Hematopoietic multipotent progenitor cell treated with erythropoietin and hydrocortisone succinate and interleukin-3 and kit ligand, for 15 days (in vitro differentiated cells): ENCODE data around the gene B4GALT1.

ENCODE experiments used
- DNase-seq: peaks from one replicate; pipeline ENCODE4 v3.0.0-alpha.2; 2015; ENCODE audit warnings: low spot score

The B4GALT1 gene, protein sequence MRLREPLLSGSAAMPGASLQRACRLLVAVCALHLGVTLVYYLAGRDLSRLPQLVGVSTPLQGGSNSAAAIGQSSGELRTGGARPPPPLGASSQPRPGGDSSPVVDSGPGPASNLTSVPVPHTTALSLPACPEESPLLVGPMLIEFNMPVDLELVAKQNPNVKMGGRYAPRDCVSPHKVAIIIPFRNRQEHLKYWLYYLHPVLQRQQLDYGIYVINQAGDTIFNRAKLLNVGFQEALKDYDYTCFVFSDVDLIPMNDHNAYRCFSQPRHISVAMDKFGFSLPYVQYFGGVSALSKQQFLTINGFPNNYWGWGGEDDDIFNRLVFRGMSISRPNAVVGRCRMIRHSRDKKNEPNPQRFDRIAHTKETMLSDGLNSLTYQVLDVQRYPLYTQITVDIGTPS

DNA sequence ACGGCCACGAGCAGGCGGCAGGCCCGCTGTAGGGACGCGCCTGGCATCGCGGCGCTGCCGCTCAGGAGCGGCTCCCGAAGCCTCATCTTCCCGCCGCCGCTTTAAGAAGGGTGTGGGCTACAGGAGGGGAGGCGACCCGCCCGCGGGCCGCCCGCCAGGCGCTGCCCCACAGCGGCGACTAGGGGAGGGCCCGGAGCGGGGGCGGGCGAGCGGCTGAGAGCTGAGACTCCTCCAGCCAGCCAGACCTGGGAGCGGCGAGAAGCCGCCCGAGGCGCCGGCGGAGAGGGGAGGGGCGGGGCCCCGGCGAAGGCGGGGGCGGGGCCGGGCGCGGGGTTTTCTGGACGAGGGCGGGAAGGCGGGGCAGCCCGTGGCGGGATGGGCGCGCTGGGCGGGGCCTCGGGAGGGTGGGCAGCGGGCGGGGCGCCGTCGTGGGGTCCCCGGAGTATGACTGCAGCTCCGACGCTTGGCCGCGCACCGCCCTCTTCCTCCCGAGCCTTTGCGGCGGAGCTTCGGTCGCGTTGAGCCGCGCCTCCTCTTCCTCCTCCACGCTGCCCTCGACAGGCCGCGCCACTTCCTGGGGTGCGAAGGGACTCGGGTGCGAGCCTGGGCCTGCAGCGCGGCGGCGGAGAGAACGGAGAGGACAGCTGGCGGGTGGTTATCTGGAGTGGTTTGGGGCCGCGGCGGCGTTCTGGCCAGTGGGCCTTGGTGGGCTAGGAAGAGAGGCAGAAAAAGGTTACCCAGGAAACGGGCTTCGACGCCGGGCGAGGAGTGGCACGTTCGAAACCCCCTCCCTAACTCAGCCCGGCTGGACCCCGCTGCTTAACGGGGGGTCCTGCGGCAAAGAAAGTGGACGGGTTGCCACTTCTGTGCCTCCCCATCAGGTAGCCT is at the start of gene B4GALT1:
Gene B4GALT1, minus strand, starts transcription at position 253 of the 888 bp plus-strand sequence. Its CDS starts 167 bp downstream, at position 86.
- DNase-seq, result peak; percentile 88

DNA sequence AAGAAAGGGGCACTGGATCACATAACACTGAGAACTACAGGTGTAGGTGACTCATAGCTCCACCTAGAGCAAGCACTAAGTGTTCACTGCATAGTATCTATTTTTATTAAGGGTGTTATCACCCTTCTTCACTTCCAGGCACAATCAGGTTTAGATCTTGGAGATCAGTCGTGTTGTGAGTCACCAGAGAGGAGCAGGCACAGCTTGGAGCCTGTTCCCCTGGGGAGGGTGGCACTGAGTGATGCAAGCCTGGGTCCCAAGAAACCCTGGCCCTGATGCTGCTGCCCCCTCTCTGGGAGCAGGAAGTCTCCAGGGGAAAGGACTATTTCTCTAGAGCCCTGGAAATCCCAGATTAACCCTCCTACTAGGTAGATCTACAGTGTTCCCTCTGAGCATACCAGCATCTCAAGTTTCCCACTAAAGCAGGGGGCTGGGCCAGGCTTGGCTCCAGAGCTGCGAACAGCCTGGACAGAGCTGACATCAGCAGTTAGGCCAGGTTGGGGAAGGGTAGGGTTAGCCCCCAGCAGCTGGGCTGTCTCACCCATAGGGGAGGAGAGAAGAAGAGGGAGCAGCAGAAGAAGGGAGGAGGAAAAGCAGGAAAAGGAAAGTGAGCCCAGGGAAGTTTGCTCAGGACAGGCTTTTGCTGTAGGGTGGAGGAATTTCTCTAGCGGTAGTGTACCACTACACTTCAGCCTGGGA is 44.7 kb upstream of the B4GALT1 start:
- DNase-seq, result no peak

DNA sequence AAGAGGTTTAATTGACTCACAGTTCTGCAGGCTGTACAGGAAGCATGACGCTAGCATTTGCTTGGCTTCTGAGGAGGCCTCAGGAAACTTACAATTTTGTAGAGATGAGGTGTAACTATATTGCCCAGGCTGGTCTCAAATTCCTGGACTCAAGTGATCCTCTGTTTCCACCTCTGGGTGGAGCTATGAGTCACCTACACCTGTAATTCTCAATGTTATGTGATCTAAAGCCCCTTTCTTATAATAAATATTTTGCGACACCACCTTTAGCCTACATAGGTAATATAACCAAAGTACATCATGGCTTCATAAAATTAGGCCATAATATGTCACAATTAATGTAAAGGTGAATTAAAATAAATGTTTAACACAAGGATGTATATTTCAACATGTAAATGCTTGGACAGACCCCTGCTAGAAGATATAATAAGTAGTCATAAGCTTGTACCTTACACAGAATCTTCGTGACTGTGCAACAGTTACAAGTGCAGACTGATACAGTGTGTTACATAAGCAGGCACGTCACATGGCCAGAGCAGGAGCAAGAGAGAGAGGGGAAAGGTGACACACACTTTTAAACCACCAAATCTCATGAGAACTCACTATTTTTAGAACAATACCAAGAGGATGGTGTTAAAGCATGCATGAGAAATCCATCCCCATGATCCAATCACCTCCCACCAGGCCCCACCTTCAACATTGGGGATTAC is 43.0 kb upstream of the B4GALT1 start:
- no peak for DNase-seq

DNA sequence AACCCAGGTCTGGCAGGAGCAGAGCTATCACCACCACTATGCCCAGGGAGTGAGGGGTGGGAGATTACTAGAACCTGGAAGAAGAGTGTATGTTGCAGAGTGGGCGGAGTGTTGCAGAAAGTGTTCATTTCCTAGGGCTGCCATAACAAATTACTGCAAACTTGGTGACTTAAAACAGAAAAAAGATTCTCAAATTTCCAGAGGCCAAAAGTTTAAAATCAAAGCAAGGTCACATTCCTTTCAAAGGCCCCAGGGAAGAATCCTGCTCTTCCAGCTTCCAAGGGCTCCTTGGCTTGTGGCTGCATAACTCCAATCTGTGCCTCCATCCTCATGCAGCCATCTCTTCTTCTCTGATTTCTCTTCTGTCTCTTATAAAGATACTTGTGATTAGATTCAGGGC is 42.3 kb upstream of the B4GALT1 start:
- DNase-seq, result no peak

DNA sequence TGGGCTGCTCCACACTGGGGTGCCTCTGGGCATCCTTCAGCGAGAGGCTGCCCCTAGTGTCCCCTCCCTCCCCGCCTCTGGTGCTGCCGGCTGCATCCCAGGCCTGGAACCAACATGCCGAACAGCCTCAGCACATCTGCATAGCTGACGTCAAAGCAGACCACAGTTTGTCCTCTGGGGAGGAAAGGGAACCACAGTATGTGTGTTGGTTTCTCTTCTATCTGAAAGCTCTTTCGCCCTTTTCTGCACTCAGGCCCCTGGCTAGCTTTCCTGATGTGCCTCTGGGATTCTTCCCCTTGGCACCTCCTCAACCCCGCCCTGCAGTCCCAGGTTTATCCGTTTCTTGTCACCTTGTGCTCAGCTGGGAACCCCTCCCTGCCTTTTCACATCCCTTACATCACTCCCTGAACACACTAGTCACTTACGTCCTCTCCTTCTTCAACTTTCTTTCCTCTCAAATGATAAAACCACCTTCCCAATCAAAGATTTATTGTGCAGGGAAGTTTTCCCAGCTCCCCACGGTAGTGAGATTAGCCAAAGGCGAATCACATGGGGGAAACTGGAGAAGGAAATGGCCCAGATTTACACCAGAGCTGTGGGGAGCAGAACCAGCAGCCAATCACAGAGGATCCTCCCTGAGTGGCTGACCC is 35.5 kb upstream of the B4GALT1 start:
- no peak for DNase-seq

DNA sequence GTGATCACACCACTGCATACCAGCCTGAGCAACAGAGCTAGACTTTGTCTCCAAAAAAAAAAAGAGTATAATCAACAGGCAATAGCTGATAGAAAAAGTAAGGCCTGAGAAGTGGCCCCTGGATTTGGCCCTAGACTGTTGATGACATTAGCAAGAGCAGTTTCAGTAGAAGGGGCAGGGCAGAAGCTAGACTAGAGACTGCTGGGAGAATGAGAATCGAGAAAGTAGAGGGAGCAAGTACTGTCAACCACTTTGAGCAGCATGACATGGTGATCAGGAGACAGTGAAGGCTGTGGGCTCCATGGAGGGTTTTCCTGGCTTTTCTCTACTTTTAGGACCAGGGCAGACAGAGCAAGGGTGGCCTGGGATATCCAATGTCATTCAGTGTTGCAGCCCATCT is 34.9 kb upstream of the B4GALT1 start:
- no peak for DNase-seq

DNA sequence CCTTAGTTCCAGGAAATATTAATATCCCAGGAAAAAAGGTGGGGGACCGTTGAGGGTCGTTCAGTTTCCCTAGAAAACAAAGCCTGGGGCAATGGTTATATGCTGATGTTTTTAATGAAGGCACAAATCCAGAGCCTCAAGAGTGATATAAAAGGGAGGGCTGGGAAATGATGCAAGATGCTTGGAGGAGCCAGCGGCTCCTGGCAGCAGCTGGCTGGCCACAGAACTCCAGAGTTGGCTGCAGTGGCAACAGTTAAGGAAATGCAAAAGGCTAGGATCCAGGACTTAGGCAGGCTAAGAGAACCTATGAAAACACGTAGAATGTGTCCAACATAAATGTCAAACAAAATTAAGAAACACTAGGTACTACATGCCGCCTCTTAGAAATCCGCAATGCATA is 31.0 kb upstream of the B4GALT1 start:
- no peak for DNase-seq

DNA sequence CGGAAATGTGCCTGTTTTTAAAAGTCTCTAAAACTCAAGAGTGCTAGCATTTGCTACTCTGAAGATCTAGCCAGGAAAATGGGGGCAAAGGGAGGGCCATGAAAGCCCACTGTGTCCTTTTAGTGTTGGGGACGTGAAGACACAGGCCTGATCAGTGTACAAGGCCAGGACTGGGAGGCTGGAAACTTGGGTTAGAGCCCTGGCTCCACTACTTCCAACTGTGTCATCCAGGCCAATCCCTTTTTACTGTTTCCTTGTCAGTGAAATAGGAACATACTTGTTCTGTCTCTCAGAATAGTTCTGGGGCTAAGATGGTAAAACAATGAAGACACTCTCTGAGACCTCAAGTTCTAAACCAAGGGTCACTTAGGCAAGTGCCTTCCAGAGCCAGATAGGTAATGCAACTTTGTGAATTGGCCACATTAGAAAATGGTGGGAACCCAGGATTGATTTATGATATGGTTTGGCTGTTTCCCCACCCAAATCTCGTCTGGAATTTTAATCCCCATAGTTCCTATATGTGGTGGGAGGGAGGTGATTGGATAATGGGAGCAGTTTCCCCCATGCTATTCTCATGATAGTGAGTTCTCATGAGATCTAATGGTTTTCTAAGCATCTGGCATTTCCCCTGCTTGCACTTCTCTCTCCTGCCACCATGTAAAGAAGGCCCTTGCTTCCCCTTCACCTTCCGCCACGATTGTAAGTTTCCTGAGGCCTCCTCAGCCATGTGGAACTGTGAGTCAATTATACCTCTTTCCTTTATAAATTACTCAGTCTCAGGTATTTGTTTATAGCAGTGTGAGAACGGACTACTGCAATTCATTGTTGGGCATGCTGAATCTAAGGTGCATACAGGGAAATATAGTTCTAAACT is 30.4 kb upstream of the B4GALT1 start:
- no peak for DNase-seq

DNA sequence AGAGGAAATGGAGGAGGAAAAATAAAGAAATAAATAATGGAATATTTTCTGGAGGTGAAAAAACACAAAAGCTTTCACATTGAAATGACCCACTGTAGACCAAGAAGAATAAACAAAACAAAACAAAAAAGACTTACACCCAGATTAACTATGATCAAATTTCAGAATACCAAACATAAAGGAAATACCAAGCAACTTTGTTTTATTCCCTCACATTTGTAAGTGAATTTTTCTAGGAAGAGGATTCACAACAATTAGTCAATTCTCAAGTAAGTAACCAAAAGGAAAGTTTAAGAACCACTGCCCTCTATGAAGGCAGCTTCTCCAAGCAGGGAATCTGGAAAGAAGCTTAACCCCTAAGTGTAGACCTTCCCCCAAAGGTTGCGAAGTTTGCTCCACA is 29.6 kb upstream of the B4GALT1 start:
- no peak for DNase-seq

DNA sequence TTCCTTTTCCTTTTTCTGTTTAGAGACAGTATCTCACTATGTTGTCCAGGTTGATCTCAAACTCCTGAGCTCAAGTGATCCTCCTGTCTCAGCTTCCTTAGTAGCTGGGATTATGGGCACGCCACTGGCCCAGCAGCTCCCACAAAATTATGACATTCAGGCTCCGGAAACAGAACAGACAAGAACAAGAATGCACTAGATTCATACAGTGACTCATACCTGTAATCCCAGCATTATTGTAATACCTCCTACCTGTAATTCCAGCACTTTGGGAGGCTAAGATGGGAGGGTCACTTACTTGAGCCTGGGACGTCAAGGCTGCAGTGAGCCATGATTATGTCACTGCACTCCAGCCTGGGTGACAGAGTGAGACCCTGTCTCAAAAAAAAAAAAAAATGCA is 26.7 kb upstream of the B4GALT1 start:
- DNase-seq, result no peak

DNA sequence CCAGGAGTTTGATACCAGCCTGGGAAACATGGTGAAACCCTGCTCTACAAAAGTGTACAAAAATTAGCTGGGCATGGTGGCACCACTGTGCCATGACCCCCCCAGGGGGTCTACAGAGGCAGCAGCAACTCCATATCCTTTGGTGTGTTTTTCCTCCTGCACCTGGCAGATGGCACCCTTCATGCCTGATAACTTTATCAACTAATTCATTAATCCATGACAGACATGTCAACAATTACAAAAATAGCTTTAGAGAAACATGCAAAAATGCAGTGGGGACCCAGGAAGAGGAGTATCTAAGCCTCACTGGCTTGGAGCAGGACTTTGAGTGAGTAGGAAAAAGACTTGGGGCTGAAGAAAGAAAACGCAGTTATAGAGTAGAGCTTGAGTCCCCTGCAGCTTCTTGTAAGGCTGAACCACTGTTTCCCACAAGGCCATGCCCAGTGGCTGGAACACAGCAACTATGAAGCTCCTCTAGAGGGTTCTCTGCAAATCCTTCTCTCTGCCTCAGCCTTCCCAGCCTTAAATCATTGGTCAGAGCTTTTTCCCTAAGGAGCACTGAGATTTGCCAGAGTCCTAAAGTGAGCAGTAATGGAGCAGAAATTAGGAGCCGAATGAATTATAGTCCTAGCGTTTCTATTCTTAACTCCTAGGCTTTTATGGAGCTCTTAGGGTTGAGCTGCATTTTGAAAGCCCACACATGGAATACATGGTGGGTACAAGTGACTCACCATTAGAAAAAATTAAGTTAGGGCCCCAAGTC is 25.5 kb upstream of the B4GALT1 start:
- no peak for DNase-seq

DNA sequence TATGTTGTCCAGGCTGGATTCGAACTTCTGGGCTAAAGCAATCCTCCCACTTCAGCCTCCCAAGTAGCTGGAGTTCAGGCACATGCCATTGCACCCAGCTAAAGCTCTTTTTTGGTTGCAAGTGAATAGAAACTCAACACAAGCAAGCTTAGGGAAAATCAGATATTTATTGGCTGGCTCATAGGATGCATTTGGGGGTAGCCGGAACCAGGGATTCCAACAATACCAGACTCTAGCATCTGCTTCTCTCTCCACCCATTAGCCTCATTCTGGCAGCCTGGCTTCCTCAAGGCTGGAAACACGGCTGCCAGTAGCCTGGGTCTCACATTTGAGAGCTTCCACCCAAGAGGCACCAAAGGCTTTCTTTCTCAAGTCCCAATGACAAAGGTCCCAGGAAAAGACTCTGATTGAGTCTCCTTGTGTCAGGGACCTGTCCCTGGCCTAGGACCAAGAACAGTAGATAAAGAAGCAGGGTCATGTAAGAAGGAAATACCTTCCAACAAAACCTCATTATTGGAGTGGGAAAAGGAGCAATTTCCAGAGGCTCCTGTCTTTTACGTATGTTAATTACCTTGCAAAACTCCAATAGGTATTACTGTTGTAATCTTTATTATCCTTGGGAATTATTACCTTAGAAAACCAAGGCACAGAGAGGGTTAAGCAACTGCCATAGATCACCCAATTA is 23.0 kb upstream of the B4GALT1 start:
- DNase-seq, result no peak

DNA sequence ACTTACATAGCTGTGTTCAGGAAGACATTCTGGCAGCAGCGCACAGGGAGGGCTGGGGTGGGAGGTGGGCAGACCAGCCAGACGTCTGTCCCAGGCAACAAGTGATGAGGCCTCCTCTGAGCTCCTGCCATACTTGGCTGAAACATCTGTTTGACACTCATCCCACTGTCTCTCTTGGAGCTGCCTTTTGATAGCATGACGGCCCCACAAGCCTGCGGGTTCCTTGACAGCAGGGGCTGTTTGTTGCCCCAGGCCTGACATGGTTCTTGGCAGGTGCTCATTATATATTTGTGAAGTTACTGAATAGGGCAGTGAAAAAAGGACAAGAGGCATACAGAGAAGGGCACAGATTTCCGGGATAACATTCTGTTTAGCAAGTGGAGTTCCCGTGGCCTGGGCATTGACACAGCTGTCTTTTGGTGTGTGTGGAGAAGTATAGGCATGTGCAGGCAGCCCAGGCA is 22.2 kb upstream of the B4GALT1 start:
- no peak for DNase-seq

DNA sequence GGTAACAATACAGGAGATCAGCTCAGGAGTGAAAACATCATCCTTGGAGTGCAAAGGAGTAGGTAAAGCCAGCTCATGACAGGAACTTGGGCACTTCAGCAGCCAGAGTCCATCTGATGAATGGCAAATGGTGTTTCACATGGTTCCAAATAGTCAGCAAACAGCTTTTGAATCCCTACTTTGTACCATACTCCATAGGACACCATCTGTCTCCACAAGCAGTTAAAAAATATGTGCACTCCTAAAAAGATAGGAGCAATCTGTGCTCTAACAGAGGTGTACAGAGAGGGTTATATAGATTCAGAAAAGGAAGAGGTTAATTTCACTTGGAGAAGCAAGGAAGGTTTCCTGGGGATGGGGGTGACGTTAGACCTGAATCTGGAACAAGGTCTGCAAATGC is 21.6 kb upstream of the B4GALT1 start:
- no peak for DNase-seq

DNA sequence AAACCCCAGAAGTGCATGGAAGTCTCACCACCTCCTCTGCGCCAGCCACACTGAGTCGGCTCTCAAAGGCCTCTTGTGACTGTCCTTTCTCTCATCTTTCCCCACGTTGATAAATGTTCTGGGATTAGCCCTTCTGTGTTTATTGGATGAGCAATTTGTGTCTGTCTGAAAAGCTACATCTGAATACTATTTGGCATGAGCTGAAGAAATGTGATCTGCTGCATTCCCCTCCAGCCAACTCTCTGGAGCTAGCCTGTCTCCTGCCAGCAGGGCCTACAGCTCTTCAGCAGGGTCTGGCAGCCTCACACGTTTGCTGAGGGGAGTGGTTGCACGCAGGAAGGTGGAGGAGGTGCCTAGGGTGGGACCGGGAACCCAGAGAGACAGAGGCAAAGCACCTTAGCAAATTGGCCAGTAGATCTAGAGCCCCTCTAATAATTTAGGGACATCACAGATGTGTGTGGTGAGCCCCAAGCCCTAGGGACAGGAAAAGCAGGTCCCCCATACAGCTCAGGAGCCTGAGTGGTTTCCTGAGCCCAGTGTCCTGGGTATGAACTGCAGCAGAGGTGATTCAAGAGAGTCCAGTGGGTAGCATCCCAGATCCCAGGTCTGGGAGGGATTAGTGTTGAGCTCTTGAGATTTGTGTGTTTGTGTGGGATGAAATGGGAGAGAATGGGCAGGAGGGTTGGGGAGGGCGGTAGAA is 20.5 kb upstream of the B4GALT1 start:
- DNase-seq, result no peak

DNA sequence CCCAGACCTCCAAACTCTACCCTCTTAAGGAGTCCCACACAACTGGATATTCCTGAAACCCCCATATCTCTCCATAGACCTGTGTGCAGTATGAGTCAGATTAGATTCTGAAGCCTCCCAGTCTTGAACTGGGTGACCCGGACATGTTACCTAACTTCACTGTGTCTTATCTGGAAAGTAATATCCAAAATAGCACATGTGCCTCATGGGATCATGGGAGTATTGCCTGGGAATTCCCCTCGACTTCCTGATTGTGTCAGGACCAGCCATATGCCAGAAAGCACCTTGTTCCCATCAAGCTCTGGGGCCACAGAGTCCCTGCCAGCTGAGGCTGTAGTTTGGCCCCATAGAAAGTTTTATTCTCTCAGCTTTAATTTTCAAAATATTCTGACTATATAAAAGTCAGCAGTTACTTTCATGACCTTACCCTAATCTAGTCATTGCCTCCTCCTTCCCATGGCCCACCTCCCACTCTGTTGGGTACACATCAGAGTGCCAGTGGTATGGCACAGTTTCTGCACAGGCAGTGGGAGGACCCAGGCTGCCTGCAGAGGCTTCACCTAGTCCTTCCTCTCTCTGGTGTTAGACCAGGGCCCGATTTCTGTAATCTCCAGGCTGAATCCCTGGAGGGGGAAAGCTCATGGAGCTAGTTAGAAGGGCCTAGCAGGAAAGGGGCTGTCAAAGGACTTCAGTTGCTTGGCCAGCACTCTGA is 19.5 kb upstream of the B4GALT1 start:
- DNase-seq, result no peak

DNA sequence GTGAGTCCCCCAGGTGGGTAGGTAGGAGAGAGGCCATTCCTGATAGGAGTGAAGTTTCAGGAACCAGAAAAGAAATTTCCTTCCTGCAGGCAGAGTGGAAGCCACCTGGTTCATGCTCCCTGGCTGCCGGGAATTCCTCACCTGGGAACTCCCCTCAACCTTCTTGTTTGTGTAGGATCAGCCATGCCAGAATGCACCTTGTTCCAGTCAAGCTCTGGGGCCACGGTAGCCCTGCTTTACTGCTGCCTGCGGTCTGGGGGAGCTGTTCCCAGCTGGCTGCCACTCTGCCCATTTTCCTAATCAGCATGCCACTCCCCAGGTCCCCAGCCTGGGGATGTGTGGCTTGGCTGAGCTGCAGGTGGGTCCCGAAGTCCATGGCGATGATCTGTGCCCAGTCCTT is 18.7 kb upstream of the B4GALT1 start:
- no peak for DNase-seq

DNA sequence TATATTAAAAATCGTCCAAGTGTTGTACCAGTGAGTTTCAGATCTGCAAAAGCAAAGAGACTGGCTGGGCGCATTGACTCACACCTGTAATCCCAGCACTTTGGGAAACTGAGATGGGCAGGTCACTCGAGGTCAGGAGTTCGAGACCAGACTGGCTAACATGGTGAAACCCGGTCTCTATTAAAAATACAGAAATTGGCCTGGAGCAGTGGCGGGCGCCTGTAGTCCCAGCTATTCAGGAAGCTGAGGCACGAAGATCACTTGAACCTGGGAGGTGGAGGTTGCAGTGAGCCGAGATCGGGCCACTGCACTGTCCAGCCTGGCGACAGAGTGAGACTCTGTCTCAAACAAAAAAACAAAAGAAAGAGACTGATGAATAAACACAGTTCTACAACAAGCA is 18.3 kb upstream of the B4GALT1 start:
- DNase-seq, result no peak
